Smooth muscle cell (in vitro differentiated cells): ENCODE results near the gene MBNL3. TPM values are rescaled to one million over a fixed set of nuclear protein-coding genes. Genes with fewer than 3 reads are reported as not detected.

Experiments used
- DNase-seq: peaks from one replicate; lab custom pipeline; 2025; ENCODE audit not compliant: unreplicated experiment; lab: John Stamatoyannopoulos, UW
- H2AFZ ChIP-seq: fragments of 200-600 bp; sonication (generic); 2 replicates; pipeline ENCODE4 v1.6.0; 2016; ENCODE audit warnings: antibody characterized with exemption, low read depth, mild to moderate bottlenecking
- H3F3A ChIP-seq: fragments of 200-600 bp; sonication (generic); 2 replicates; pipeline ENCODE4 v1.6.0; 2017; ENCODE audit warnings: antibody characterized with exemption, low read depth
- H3K27ac ChIP-seq: fragments of 200-600 bp; sonication (generic); 2 replicates; pipeline ENCODE4 v1.5.1; 2016; ENCODE audit warnings: low read depth, mild to moderate bottlenecking
- H3K27me3 ChIP-seq: fragments of 200-600 bp; sonication (generic); 2 replicates; pipeline ENCODE4 v1.6.1; 2016; ENCODE audit warnings: low read depth, mild to moderate bottlenecking
- H3K36me3 ChIP-seq: fragments of 200-600 bp; sonication (generic); 2 replicates; pipeline ENCODE4 v1.5.1; 2016; ENCODE audit warnings: low read depth
- H3K4me1 ChIP-seq: fragments of 200-600 bp; sonication (generic); 2 replicates; pipeline ENCODE4 v1.5.1; 2016; ENCODE audit warnings: low read depth
- H3K4me2 ChIP-seq: fragments of 200-600 bp; sonication (generic); 2 replicates; pipeline ENCODE4 v1.6.0; 2016; ENCODE audit warnings: mild to moderate bottlenecking
- H3K4me3 ChIP-seq: fragments of 200-600 bp; sonication (generic); 2 replicates; pipeline ENCODE4 v1.5.1; 2016; ENCODE audit warnings: mild to moderate bottlenecking
- H3K79me2 ChIP-seq: fragments of 200-600 bp; sonication (generic); 2 replicates; pipeline ENCODE4 v1.6.0; 2016; ENCODE audit warnings: low read depth, mild to moderate bottlenecking
- H3K9ac ChIP-seq: fragments of 200-600 bp; sonication (generic); 2 replicates; pipeline ENCODE4 v1.6.0; 2016; ENCODE audit warnings: low read depth
- H3K9me3 ChIP-seq: fragments of 200-600 bp; sonication (generic); replicated peaks from 2 replicates; pipeline ENCODE4 v1.5.1; 2016; ENCODE audit warnings: low read depth
- H4K20me1 ChIP-seq: fragments of 200-600 bp; sonication (generic); 2 replicates; pipeline ENCODE4 v1.6.0; 2016; ENCODE audit warnings: low read depth
- WGBS: methylation state at CpG from one replicate; pipeline ENCODE4 v1.1.7; 2016; ENCODE audit warnings: low lambda C conversion rate; 5-methylcytosine and 5-hydroxymethylcytosine counted together
- polyA plus RNA-seq: library from polyadenylated mRNA; unstranded; fragments of >200 nt; fragmentation: Nextera tagmentation; extraction: Ambion mirVana; gene quantifications from 2 replicates; pipeline ENCODE4 v1.2.1, GENCODE V29; 2016
- total RNA-seq: library from RNA; depleted of rRNA; stranded (reverse); fragments of >200 nt; gene quantifications from 2 replicates; pipeline ENCODE4 v1.2.3, GENCODE V29; 2014
- TF ChIP-seq, protein P1 (sequence below): fragments of 200-600 bp; sonication (generic); IDR thresholded peaks from 2 replicates; pipeline ENCODE4 v1.5.1; 2017; ENCODE audit warnings: borderline replicate concordance, mild to moderate bottlenecking, antibody characterized with exemption; ENCODE audit not compliant: insufficient read depth, poor library complexity, severe bottlenecking

MBNL3 gene, protein sequence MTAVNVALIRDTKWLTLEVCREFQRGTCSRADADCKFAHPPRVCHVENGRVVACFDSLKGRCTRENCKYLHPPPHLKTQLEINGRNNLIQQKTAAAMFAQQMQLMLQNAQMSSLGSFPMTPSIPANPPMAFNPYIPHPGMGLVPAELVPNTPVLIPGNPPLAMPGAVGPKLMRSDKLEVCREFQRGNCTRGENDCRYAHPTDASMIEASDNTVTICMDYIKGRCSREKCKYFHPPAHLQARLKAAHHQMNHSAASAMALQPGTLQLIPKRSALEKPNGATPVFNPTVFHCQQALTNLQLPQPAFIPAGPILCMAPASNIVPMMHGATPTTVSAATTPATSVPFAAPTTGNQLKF
- 49.0 and 72.9 TPM in 2 replicates for total RNA-seq
- 11.6 and 15.7 TPM in 2 replicates for polyA plus RNA-seq

DNA sequence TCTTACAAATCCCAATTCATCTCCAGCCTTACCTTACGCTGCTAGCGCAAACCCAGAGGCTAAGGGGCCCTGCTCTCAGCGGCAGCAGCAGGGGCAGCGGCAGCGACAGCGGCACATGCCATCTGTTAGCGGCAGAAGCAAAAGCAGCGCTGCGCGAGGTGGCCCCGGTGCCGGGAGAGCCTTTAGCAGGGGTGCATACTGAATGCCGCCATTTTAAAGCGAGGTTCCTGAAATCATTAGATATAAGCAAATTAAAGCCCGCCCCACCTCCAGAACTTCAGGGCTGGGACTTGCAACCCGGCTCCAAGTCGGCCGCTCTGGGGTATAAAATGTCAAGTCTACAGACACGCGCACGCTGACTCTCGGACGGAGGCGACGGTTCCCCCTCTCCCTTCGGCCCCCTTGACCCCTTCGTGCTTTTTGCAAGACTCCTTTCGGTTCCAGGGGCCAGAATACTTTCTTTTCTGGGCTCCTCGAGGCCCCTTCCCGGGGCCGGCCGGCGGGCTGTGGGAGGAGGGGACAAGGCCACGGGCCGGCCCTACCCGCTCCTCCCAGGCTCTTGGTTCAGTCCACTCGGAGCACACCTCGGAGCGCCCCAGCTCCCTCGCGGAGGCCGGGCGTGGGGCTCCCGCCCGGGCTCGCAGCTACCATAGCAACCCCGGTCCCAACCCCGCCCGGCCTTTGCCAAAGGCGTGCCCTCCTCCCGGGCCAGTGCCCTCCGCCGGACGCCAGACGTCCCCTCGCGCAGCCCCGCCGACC, at the start of gene MBNL3:
Gene MBNL3, minus strand, starts transcription at position 220 of the 759 bp plus-strand sequence. CDS start 49,427 bp downstream, outside the sequence.
- TF ChIP-seq, protein P1, sequence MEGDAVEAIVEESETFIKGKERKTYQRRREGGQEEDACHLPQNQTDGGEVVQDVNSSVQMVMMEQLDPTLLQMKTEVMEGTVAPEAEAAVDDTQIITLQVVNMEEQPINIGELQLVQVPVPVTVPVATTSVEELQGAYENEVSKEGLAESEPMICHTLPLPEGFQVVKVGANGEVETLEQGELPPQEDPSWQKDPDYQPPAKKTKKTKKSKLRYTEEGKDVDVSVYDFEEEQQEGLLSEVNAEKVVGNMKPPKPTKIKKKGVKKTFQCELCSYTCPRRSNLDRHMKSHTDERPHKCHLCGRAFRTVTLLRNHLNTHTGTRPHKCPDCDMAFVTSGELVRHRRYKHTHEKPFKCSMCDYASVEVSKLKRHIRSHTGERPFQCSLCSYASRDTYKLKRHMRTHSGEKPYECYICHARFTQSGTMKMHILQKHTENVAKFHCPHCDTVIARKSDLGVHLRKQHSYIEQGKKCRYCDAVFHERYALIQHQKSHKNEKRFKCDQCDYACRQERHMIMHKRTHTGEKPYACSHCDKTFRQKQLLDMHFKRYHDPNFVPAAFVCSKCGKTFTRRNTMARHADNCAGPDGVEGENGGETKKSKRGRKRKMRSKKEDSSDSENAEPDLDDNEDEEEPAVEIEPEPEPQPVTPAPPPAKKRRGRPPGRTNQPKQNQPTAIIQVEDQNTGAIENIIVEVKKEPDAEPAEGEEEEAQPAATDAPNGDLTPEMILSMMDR = no peak
- no peaks in the 10 kb centered on the region for H4K20me1 ChIP-seq
- peak within 1 kb of the TSS; percentile 83 for H2AFZ ChIP-seq
- WGBS = 51% methylated on average over 37 of the region's 59 CpGs
- H3K36me3 ChIP-seq = no peaks in the 10 kb centered on the region
- no peaks in the 10 kb centered on the region for H3K4me1 ChIP-seq
- no peaks in the 10 kb centered on the region for H3F3A ChIP-seq
- peak within 1 kb of the TSS; percentile 67 for H3K27ac ChIP-seq
- H3K9me3 ChIP-seq = no peaks in the 10 kb centered on the region
- DNase-seq = peak; percentile 13
- H3K79me2 ChIP-seq = peaks cover 17% of the 10 kb centered on the region
- H3K4me2 ChIP-seq = peak within 1 kb of the TSS; percentile 86
- H3K27me3 ChIP-seq = no peaks in the 10 kb centered on the region
- H3K4me3 ChIP-seq = peak within 1 kb of the TSS; percentile 62
- peak within 1 kb of the TSS; percentile 40 for H3K9ac ChIP-seq

DNA sequence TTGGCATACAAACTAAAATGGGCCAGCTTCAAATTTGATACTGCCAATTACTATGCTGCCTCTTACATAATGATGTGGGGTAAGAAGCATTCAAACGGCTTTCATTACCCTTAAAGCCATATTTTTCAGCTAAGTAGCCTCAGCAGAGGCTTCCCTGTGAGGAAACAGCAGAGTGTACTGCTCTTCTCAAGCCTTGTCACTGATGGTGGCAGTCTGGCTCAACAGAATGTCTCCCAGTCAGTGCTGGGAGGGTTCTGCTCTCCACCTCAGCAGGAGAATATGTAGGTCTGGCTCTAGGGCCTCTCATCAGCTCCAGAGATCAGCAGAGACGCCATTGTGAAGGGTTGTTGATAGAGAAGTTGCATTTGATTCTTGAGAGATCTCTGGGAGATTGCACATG, 44.6 kb upstream of the MBNL3 start:
- Histone ChIP-seq H3K9ac (no peak overlapping the region), H3K9me3 (no peaks in the 10 kb centered on the region), H4K20me1 (no peaks in the 10 kb centered on the region), H3K4me3 (no peak overlapping the region), H3K27me3 (no peaks in the 10 kb centered on the region), H3K4me2 (no peak overlapping the region), H3K4me1 (no peaks in the 10 kb centered on the region), H3F3A (no peaks in the 10 kb centered on the region), H3K79me2 (no peaks in the 10 kb centered on the region), H3K27ac (no peak overlapping the region), H3K36me3 (no peaks in the 10 kb centered on the region), H2AFZ (no peak overlapping the region)
- no peak for DNase-seq
- TF ChIP-seq, protein P1 = no peak
- WGBS = 63% methylated on average over 2 of the region's 2 CpGs

DNA sequence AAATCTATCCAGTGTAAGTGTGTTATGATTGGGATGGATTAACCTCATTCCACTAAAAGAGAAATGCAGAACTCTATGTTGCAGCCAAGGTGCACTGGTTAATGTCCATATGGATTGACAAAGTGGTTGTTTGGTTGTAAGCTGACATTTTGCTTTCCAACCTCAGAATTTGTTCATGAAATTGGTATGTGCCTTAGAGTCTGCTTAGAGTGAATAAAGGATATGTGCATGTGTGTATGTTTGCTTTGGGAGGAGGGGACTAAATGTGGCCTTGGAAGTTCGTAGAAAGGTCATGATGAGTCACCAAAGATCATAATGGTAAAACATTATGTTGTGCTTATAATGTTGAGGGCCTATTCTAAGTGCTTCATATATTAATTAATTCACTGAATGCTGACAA, 44.1 kb upstream of the MBNL3 start:
- Histone ChIP-seq H3K4me2 (no peak overlapping the region), H3K79me2 (no peaks in the 10 kb centered on the region), H3K27ac (no peak overlapping the region), H3K9ac (no peak overlapping the region), H3K27me3 (no peaks in the 10 kb centered on the region), H2AFZ (no peak overlapping the region), H4K20me1 (no peaks in the 10 kb centered on the region), H3K4me1 (no peaks in the 10 kb centered on the region), H3K9me3 (no peaks in the 10 kb centered on the region), H3F3A (no peaks in the 10 kb centered on the region), H3K36me3 (no peaks in the 10 kb centered on the region), H3K4me3 (no peak overlapping the region)
- no peak for DNase-seq
- 28% methylated on average over 1 of the region's 1 CpG for WGBS
- TF ChIP-seq, protein P1 = no peak
